Measurements from ENCODE around the gene GNB4.

Gene GNB4

GRCh38 chr3:179410999-179411398, 40.3 kb downstream of the GNB4 start:
- TF ChIP-seq TAF1 (IDR thresholded peaks at IDR 0.05; ENCODE audit: low read depth) (no peak), ZBTB7A (IDR thresholded peaks at IDR 0.05; ENCODE audit: low read depth) (no peak), FOXM1 (IDR thresholded peaks at IDR 0.05; ENCODE audit: borderline replicate concordance, low read depth) (no peak), CEBPB (IDR thresholded peaks at IDR 0.05) (no peak), MAX (IDR thresholded peaks at IDR 0.05) (no peak), NFIC (IDR thresholded peaks at IDR 0.05) (no peak), TEAD4 (IDR thresholded peaks at IDR 0.05) (no peak), EGR1 (IDR thresholded peaks at IDR 0.05) (no peak), EP300 (IDR thresholded peaks at IDR 0.05; ENCODE audit: borderline replicate concordance) (no peak), CREB1 (IDR thresholded peaks at IDR 0.05; ENCODE audit: low read depth) (no peak)

GRCh38 chr3:179410331-179410730, 40.9 kb downstream of the GNB4 start:
- TF ChIP-seq ZBTB7A (IDR thresholded peaks at IDR 0.05; ENCODE audit: low read depth) (no peak), CREB1 (IDR thresholded peaks at IDR 0.05; ENCODE audit: low read depth) (no peak), FOXM1 (IDR thresholded peaks at IDR 0.05; ENCODE audit: borderline replicate concordance, low read depth) (no peak), USF1 (IDR thresholded peaks at IDR 0.05) (no peak), TEAD4 (IDR thresholded peaks at IDR 0.05) (no peak), MAX (IDR thresholded peaks at IDR 0.05) (no peak), TAF1 (IDR thresholded peaks at IDR 0.05; ENCODE audit: low read depth) (no peak), REST (IDR thresholded peaks at IDR 0.05; ENCODE audit: low read depth) (no peak), RAD21 (IDR thresholded peaks at IDR 0.05; ENCODE audit: low read depth) (no peak)

GRCh38 chr3:179404307-179404706, 47.0 kb downstream of the GNB4 start:
- TF ChIP-seq CREB1 (IDR thresholded peaks at IDR 0.05; ENCODE audit: low read depth), result no peak
- no peak for TF ChIP-seq ZBTB7A (IDR thresholded peaks at IDR 0.05; ENCODE audit: low read depth)
- TF ChIP-seq REST (IDR thresholded peaks at IDR 0.05; ENCODE audit: low read depth), result no peak
- no peak for TF ChIP-seq TCF12 (IDR thresholded peaks at IDR 0.05; ENCODE audit: low read depth)
- TF ChIP-seq EP300 (IDR thresholded peaks at IDR 0.05; ENCODE audit: borderline replicate concordance), result no peak

- TF ChIP-seq FOXM1 (IDR thresholded peaks at IDR 0.05; ENCODE audit: borderline replicate concordance, low read depth) (no peak), CREB1 (IDR thresholded peaks at IDR 0.05; ENCODE audit: low read depth) (no peak), TEAD4 (IDR thresholded peaks at IDR 0.05) (no peak), NFIC (IDR thresholded peaks at IDR 0.05) (no peak), TCF12 (IDR thresholded peaks at IDR 0.05; ENCODE audit: low read depth) (no peak), MAX (IDR thresholded peaks at IDR 0.05) (no peak), EGR1 (IDR thresholded peaks at IDR 0.05) (no peak), TAF1 (IDR thresholded peaks at IDR 0.05; ENCODE audit: low read depth) (no peak), YY1 (IDR thresholded peaks at IDR 0.05; ENCODE audit: low read depth) (no peak), ZBTB7A (IDR thresholded peaks at IDR 0.05; ENCODE audit: low read depth) (no peak), RAD21 (IDR thresholded peaks at IDR 0.05; ENCODE audit: low read depth) (no peak), EP300 (IDR thresholded peaks at IDR 0.05; ENCODE audit: borderline replicate concordance) (no peak), CEBPB (IDR thresholded peaks at IDR 0.05) (no peak), USF1 (IDR thresholded peaks at IDR 0.05) (no peak), REST (IDR thresholded peaks at IDR 0.05; ENCODE audit: low read depth) (no peak)
Measured at GRCh38 chr3:179402963-179403362, 48.3 kb downstream of the GNB4 start.

- TF ChIP-seq RAD21 (IDR thresholded peaks at IDR 0.05; ENCODE audit: low read depth) (no peak), TAF1 (IDR thresholded peaks at IDR 0.05; ENCODE audit: low read depth) (no peak), TEAD4 (IDR thresholded peaks at IDR 0.05) (no peak), ZBTB7A (IDR thresholded peaks at IDR 0.05; ENCODE audit: low read depth) (no peak), NFIC (IDR thresholded peaks at IDR 0.05) (no peak), YY1 (IDR thresholded peaks at IDR 0.05; ENCODE audit: low read depth) (no peak), FOXM1 (IDR thresholded peaks at IDR 0.05; ENCODE audit: borderline replicate concordance, low read depth) (no peak), EP300 (IDR thresholded peaks at IDR 0.05; ENCODE audit: borderline replicate concordance) (no peak), CEBPB (IDR thresholded peaks at IDR 0.05) (no peak), TCF12 (IDR thresholded peaks at IDR 0.05; ENCODE audit: low read depth) (no peak), MAX (IDR thresholded peaks at IDR 0.05) (no peak), CREB1 (IDR thresholded peaks at IDR 0.05; ENCODE audit: low read depth) (no peak), USF1 (IDR thresholded peaks at IDR 0.05) (no peak), REST (IDR thresholded peaks at IDR 0.05; ENCODE audit: low read depth) (no peak), EGR1 (IDR thresholded peaks at IDR 0.05) (no peak)
Measured at GRCh38 chr3:179401561-179401960, 49.7 kb downstream of the GNB4 start.

All from Ishikawa (cell line).